WTC11 (cell line): ENCODE data around the gene UBE2R2. TPM values are rescaled to one million over a fixed set of nuclear protein-coding genes. Genes with fewer than 3 reads are reported as not detected.

Source experiments
- ATAC-seq: fragments of 200-7000 bp; cut with Tn5 transposase; 2 replicates; pipeline ENCODE4 v1.10.0; 2021; ENCODE audit warnings: mild to moderate bottlenecking, moderate library complexity
- CTCF ChIA-PET: fragments of 300-600 bp; sonication (Branson Sonifier 250); formaldehyde crosslinking; loops from one replicate; lab custom pipeline; 2021; ENCODE audit warnings: antibody characterized with exemption; lab: Charles Lee
- POLR2A ChIA-PET: fragments of 350-600 bp; sonication (Branson Sonifier 250); formaldehyde crosslinking; loops from one replicate; lab custom pipeline; 2021; ENCODE audit warnings: antibody characterized with exemption; lab: Charles Lee
- DNase-seq: peaks from one replicate; pipeline ENCODE4 v3.0.0; 2021; ENCODE audit warnings: low spot score
- H3K27ac Mint-ChIP-seq: 2 replicates; pipeline ENCODE4 v1.8.0; 2021; ENCODE audit warnings: mixed read lengths
- H3K27me3 Mint-ChIP-seq: 2 replicates; pipeline ENCODE4 v1.8.0; 2021; ENCODE audit warnings: low read depth, mild to moderate bottlenecking, moderate library complexity, mixed read lengths
- H3K36me3 Mint-ChIP-seq: 2 replicates; pipeline ENCODE4 v1.8.0; 2021; ENCODE audit warnings: mixed read lengths
- H3K4me1 Mint-ChIP-seq: 2 replicates; pipeline ENCODE4 v1.8.0; 2022; ENCODE audit warnings: mixed read lengths
- H3K4me3 Mint-ChIP-seq: 2 replicates; pipeline ENCODE4 v1.8.0; 2021; ENCODE audit warnings: mild to moderate bottlenecking, moderate library complexity, mixed read lengths
- H3K9me3 Mint-ChIP-seq: 2 replicates; pipeline ENCODE4 v1.8.0; 2021; ENCODE audit warnings: mixed read lengths
- ATF1 ChIP-seq: sonication (generic); formaldehyde crosslinking; IDR thresholded peaks from 2 replicates; pipeline ENCODE4 v1.8.1; 2023; ENCODE audit warnings: mild to moderate bottlenecking, moderate library complexity, missing genetic modification reagents
- ATF3 ChIP-seq: sonication (generic); formaldehyde crosslinking; conservative IDR thresholded peaks from 2 replicates; pipeline ENCODE4 v1.8.1; 2022; ENCODE audit warnings: mild to moderate bottlenecking, missing genetic modification reagents
- CREB1 ChIP-seq: sonication (generic); formaldehyde crosslinking; IDR thresholded peaks from 2 replicates; pipeline ENCODE4 v1.8.0; 2023; ENCODE audit warnings: mild to moderate bottlenecking, missing genetic modification reagents
- CTCF ChIP-seq: fragments of 200-600 bp; IDR thresholded peaks from 2 replicates; pipeline ENCODE4 v1.8.0; 2022; ENCODE audit warnings: antibody characterized with exemption
- ETV6 ChIP-seq: sonication (generic); formaldehyde crosslinking; IDR thresholded peaks from 2 replicates; pipeline ENCODE4 v1.8.1; 2022; ENCODE audit warnings: mild to moderate bottlenecking, missing genetic modification reagents
- FOXK1 ChIP-seq: sonication (generic); formaldehyde crosslinking; IDR thresholded peaks from 2 replicates; pipeline ENCODE4 v1.8.0; 2022; ENCODE audit warnings: mild to moderate bottlenecking, moderate library complexity, missing genetic modification reagents
- GABPB1 ChIP-seq: sonication (generic); formaldehyde crosslinking; IDR thresholded peaks from 2 replicates; pipeline ENCODE4 v1.8.1; 2023; ENCODE audit warnings: mild to moderate bottlenecking, missing genetic modification reagents
- GRHL2 ChIP-seq: fragments of 250-450 bp; sonication (Bioruptor Pico); IDR thresholded peaks from 2 replicates; pipeline ENCODE4 v1.8.0; 2022; ENCODE audit warnings: mild to moderate bottlenecking, moderate library complexity; ENCODE audit not compliant: insufficient replicate concordance, severe bottlenecking
- HMGXB4 ChIP-seq: sonication (generic); formaldehyde crosslinking; IDR thresholded peaks from 2 replicates; pipeline ENCODE4 v1.8.1; 2023; ENCODE audit warnings: mild to moderate bottlenecking, moderate library complexity, missing genetic modification reagents
- JAZF1 ChIP-seq: fragments of 250-450 bp; sonication (Bioruptor Pico); IDR thresholded peaks from 2 replicates; pipeline ENCODE4 v1.9.0; 2021; ENCODE audit warnings: moderate library complexity, mild to moderate bottlenecking, inconsistent platforms
- MLX ChIP-seq: sonication (generic); formaldehyde crosslinking; IDR thresholded peaks from 2 replicates; pipeline ENCODE4 v1.8.1; 2023; ENCODE audit warnings: mild to moderate bottlenecking, missing genetic modification reagents, moderate library complexity
- NFYB ChIP-seq: sonication (generic); formaldehyde crosslinking; conservative IDR thresholded peaks from 2 replicates; pipeline ENCODE4 v1.8.0; 2022; ENCODE audit warnings: low read depth, missing genetic modification reagents
- PRRX2 ChIP-seq: fragments of 250-450 bp; sonication (Bioruptor Pico); IDR thresholded peaks from 2 replicates; pipeline ENCODE4 v1.8.0; 2021; ENCODE audit warnings: mild to moderate bottlenecking
- SOX15 ChIP-seq: fragments of 250-450 bp; sonication (Bioruptor Pico); IDR thresholded peaks from 2 replicates; pipeline ENCODE4 v1.9.0; 2021; ENCODE audit warnings: mild to moderate bottlenecking
- TEAD4 ChIP-seq: sonication (generic); formaldehyde crosslinking; IDR thresholded peaks from 2 replicates; pipeline ENCODE4 v1.8.0; 2022; ENCODE audit warnings: mild to moderate bottlenecking, missing genetic modification reagents
- ZBTB43 ChIP-seq: sonication (generic); formaldehyde crosslinking; IDR thresholded peaks from 2 replicates; pipeline ENCODE4 v1.8.1; 2023; ENCODE audit warnings: mild to moderate bottlenecking, missing genetic modification reagents
- ZNF281 ChIP-seq: sonication (generic); formaldehyde crosslinking; IDR thresholded peaks from 2 replicates; pipeline ENCODE4 v1.8.0; 2023; ENCODE audit warnings: mild to moderate bottlenecking, missing genetic modification reagents
- ZNF317 ChIP-seq: sonication (generic); formaldehyde crosslinking; IDR thresholded peaks from 2 replicates; pipeline ENCODE4 v1.8.1; 2023; ENCODE audit warnings: low read depth, mild to moderate bottlenecking, moderate library complexity, missing genetic modification reagents, borderline replicate concordance
- ZNF416 ChIP-seq: fragments of 250-450 bp; sonication (Bioruptor Pico); IDR thresholded peaks from 2 replicates; pipeline ENCODE4 v1.9.0; 2021; ENCODE audit warnings: mild to moderate bottlenecking, inconsistent platforms
- total RNA-seq: library from RNA; stranded (reverse); gene quantifications from 3 replicates; pipeline ENCODE4 v1.2.3, GENCODE V29; 2021

The UBE2R2 gene
- total RNA-seq, 1 experiment from 2014 or later = 45.0 TPM

GRCh38 chr9:33943389-33943788 lies 126.4 kb downstream of the UBE2R2 start:
- no peak for TF ChIP-seq CTCF
- TF ChIP-seq ZNF317 (CRISPR knock-in tag) = no peak
- TF ChIP-seq CREB1 (CRISPR knock-in tag) = no peak
- no peak for TF ChIP-seq ETV6 (CRISPR knock-in tag)
- no peak for TF ChIP-seq ATF3 (CRISPR knock-in tag)
- TF ChIP-seq PRRX2 = no peak
- ChIA-PET CTCF (interaction anchor here (1.0 kb wide), 1 partner anchor 18 kb away, joined by 3 read pairs; no protein-coding TSS in a partner anchor), POLR2A (no interaction called here)
- Mint-ChIP-seq H3K36me3 (peaks cover 70% of the 10 kb centered on the region), H3K4me3 (no peak overlapping the region), H3K4me1 (peaks cover 6% of the 10 kb centered on the region; the same call in 1 of the 2 replicates), H3K9me3 (peaks cover 3% of the 10 kb centered on the region; the same call in 1 of the 2 replicates), H3K27me3 (no peaks in the 10 kb centered on the region), H3K27ac (peak overlapping the region; percentile 9; the same call in 1 of the 2 replicates)
- ATAC-seq (no peak), DNase-seq (no peak)

- no peak for DNase-seq
- Mint-ChIP-seq H3K27ac (no peak overlapping the region), H3K4me1 (peaks cover 6% of the 10 kb centered on the region; the same call in 1 of the 2 replicates), H3K9me3 (peaks cover 3% of the 10 kb centered on the region; the same call in 1 of the 2 replicates), H3K4me3 (no peak overlapping the region), H3K36me3 (peaks cover 71% of the 10 kb centered on the region), H3K27me3 (no peaks in the 10 kb centered on the region)
- no peak for ATAC-seq
- POLR2A ChIA-PET = no interaction called here
- CTCF ChIA-PET = no interaction called here
- TF ChIP-seq HMGXB4 (CRISPR knock-in tag) (no peak), GABPB1 (no peak), ZNF416 (CRISPR knock-in tag) (no peak), ATF1 (CRISPR knock-in tag) (no peak), NFYB (CRISPR knock-in tag) (no peak), FOXK1 (CRISPR knock-in tag) (no peak), MLX (no peak), ZBTB43 (no peak), JAZF1 (CRISPR knock-in tag) (no peak), SOX15 (CRISPR knock-in tag) (no peak), ZNF281 (no peak), GRHL2 (no peak), TEAD4 (CRISPR knock-in tag) (no peak)
Measured at GRCh38 chr9:33946779-33947535, 130.0 kb downstream of the UBE2R2 start.
